Activated B cell treated with CpG ODN at 0.5 μM for 24 hours (primary cell): ENCODE data around the gene ACOX2. TPM values are rescaled to one million over a fixed set of nuclear protein-coding genes. Genes with fewer than 3 reads are reported as not detected.

Experiments
- ATAC-seq: fragments of 200-7000 bp; cut with Tn5 transposase; one replicate; pipeline ENCODE4 v1.10.0; 2021; ENCODE audit warnings: low read depth, mild to moderate bottlenecking, moderate library complexity
- CTCF ChIA-PET: fragments of 350-600 bp; sonication (Branson Sonifier 250); formaldehyde crosslinking; loops from one replicate; lab custom pipeline; 2021; ENCODE audit warnings: antibody characterized with exemption; lab: Charles Lee
- POLR2A ChIA-PET: fragments of 350-600 bp; sonication (Branson Sonifier 250); formaldehyde crosslinking; loops from one replicate; lab custom pipeline; 2021; ENCODE audit warnings: antibody characterized with exemption; lab: Charles Lee
- DNase-seq: peaks from one replicate; pipeline ENCODE4 v3.0.0; 2022
- H3K27ac Mint-ChIP-seq: one replicate; pipeline ENCODE4 v1.8.0; 2020; ENCODE audit warnings: mixed read lengths
- H3K27me3 Mint-ChIP-seq: one replicate; pipeline ENCODE4 v1.8.0; 2021; ENCODE audit warnings: mixed read lengths
- H3K36me3 Mint-ChIP-seq: one replicate; pipeline ENCODE4 v1.8.0; 2021; ENCODE audit warnings: low read depth, mixed read lengths
- H3K4me1 Mint-ChIP-seq: one replicate; pipeline ENCODE4 v1.8.0; 2021; ENCODE audit warnings: mixed read lengths
- H3K4me3 Mint-ChIP-seq: one replicate; pipeline ENCODE4 v1.8.0; 2020; ENCODE audit warnings: mild to moderate bottlenecking, mixed read lengths
- H3K9me3 Mint-ChIP-seq: one replicate; pipeline ENCODE4 v1.8.0; 2020; ENCODE audit warnings: mixed read lengths
- CTCF ChIP-seq: fragments of 200-600 bp; IDR thresholded peaks from one replicate; pipeline ENCODE4 v1.8.0; 2022; ENCODE audit warnings: antibody characterized with exemption, mild to moderate bottlenecking
- intact Hi-C: fragments of 100-400 bp; cut with micrococcal nuclease; formaldehyde crosslinking; loops from one replicate; pipeline ENCODE4 v1.15.1; 2024
- total RNA-seq: library from RNA; stranded (reverse); gene quantifications from 2 replicates; pipeline ENCODE4 v1.2.3, GENCODE V29; 2022

The ACOX2 gene
- total RNA-seq, 1 donor from 2014 or later = not detected

GRCh38 chr3:58535531-58536500 lies 1.2 kb downstream of the ACOX2 start:
- no peaks in the 10 kb centered on the region for H3K9me3 Mint-ChIP-seq
- H3K27me3 Mint-ChIP-seq = no peaks in the 10 kb centered on the region
- H3K4me1 Mint-ChIP-seq = peaks cover 7% of the 10 kb centered on the region
- H3K4me3 Mint-ChIP-seq = no peak overlapping the region
- ATAC-seq = no peak
- CTCF ChIA-PET = interaction anchor here (0.9 to 3.9 kb wide), 4 partner anchors 72 to 319 kb away, joined by 3 to 39 read pairs (median 4); partner anchors contain the start of genes HTD2 and RPP14
- no peaks in the 10 kb centered on the region for H3K36me3 Mint-ChIP-seq
- intact Hi-C loops = no loop called here
- POLR2A ChIA-PET = interaction anchor here (0.5 kb wide), 1 partner anchor 181 kb away, joined by 4 read pairs; no protein-coding TSS in a partner anchor
- no peak for TF ChIP-seq CTCF
- DNase-seq = no peak
- H3K27ac Mint-ChIP-seq = no peak overlapping the region

GRCh38 chr3:58534592-58535494 lies 2.1 kb downstream of the ACOX2 start:
- Mint-ChIP-seq H3K36me3 (no peaks in the 10 kb centered on the region), H3K4me1 (peaks cover 7% of the 10 kb centered on the region), H3K4me3 (no peak overlapping the region), H3K9me3 (no peaks in the 10 kb centered on the region), H3K27me3 (no peaks in the 10 kb centered on the region), H3K27ac (no peak overlapping the region)
- ChIA-PET POLR2A (interaction anchor here (1.7 kb wide), 1 partner anchor 43 kb away, joined by 3 read pairs; the partner anchor contains the start of gene KCTD6), CTCF (interaction anchor here (1.2 to 3.9 kb wide), 5 partner anchors 71 to 357 kb away, joined by 3 to 39 read pairs (median 6); partner anchors contain the start of genes HTD2 and RPP14)
- intact Hi-C loops = no loop called here
- no peak for DNase-seq
- no peak for TF ChIP-seq CTCF
- ATAC-seq = no peak

GRCh38 chr3:58532794-58533220 lies 4.2 kb downstream of the ACOX2 start:
- Mint-ChIP-seq H3K9me3 (no peaks in the 10 kb centered on the region), H3K4me1 (peaks cover 7% of the 10 kb centered on the region), H3K36me3 (no peaks in the 10 kb centered on the region), H3K27ac (no peak overlapping the region), H3K27me3 (no peaks in the 10 kb centered on the region), H3K4me3 (no peak overlapping the region)
- CTCF ChIA-PET = interaction anchor here (1.3 to 3.9 kb wide), 4 partner anchors 40 to 225 kb away, joined by 3 to 39 read pairs (median 5); partner anchors contain the start of genes HTD2 and RPP14
- peak; percentile 75 for DNase-seq
- intact Hi-C loops = loop anchor here (1.0 to 2.0 kb wide), 9 partner anchors 42 to 356 kb away; partner anchors contain the start of genes ABHD6, HTD2, PDHB and RPP14
- POLR2A ChIA-PET = interaction anchor here (1.7 kb wide), 1 partner anchor 41 kb away, joined by 3 read pairs; the partner anchor contains the start of gene KCTD6
- peak; percentile 100 for ATAC-seq
- no peak for TF ChIP-seq CTCF

- no peak for TF ChIP-seq CTCF
- Mint-ChIP-seq H3K9me3 (no peaks in the 10 kb centered on the region), H3K36me3 (no peaks in the 10 kb centered on the region), H3K4me3 (no peak overlapping the region), H3K4me1 (peaks cover 7% of the 10 kb centered on the region), H3K27ac (no peak overlapping the region), H3K27me3 (no peaks in the 10 kb centered on the region)
- ChIA-PET CTCF (interaction anchor here (0.6 to 1.4 kb wide), 6 partner anchors 39 to 225 kb away, joined by 3 to 5 read pairs (median 3); no protein-coding TSS in a partner anchor), POLR2A (interaction anchor here (0.5 kb wide), 1 partner anchor 335 kb away, joined by 3 read pairs; no protein-coding TSS in a partner anchor)
- no peak for DNase-seq
- no peak for ATAC-seq
- intact Hi-C loops = loop anchor here (1.0 to 2.0 kb wide), 9 partner anchors 41 to 355 kb away; partner anchors contain the start of genes ABHD6, HTD2, PDHB and RPP14
These were observed 5.0 kb downstream of the ACOX2 start for GRCh38 chr3:58531956-58532355.
